Neural crest cell (in vitro differentiated cells): ENCODE results near the gene TMEM86A. TPM values are rescaled to one million over a fixed set of nuclear protein-coding genes. Genes with fewer than 3 reads are reported as not detected.
"Not testable (repeated sequence)": the region's sequence is repeated elsewhere in the genome, so short reads cannot be mapped to it uniquely, and the experiment has no call there.

Source experiments
- DNase-seq: peaks from one replicate; pipeline ENCODE4 v3.0.0; 2021; ENCODE audit warnings: low read depth, mixed read lengths, low spot score
- H3K27ac Mint-ChIP-seq: one replicate; pipeline ENCODE4 v1.8.0; 2021; ENCODE audit warnings: mild to moderate bottlenecking, mixed read lengths; ENCODE audit not compliant: unreplicated experiment
- H3K27me3 Mint-ChIP-seq: 2 replicates; pipeline ENCODE4 v1.8.0; 2021; ENCODE audit warnings: low read depth, mild to moderate bottlenecking, mixed read lengths
- H3K36me3 Mint-ChIP-seq: 2 replicates; pipeline ENCODE4 v1.8.0; 2021; ENCODE audit warnings: low read depth, mild to moderate bottlenecking, mixed read lengths
- H3K4me1 Mint-ChIP-seq: 2 replicates; pipeline ENCODE4 v1.8.0; 2021; ENCODE audit warnings: mixed read lengths
- H3K4me3 Mint-ChIP-seq: one replicate; pipeline ENCODE4 v1.8.0; 2021; ENCODE audit warnings: mild to moderate bottlenecking, mixed read lengths
- H3K9me3 Mint-ChIP-seq: 2 replicates; pipeline ENCODE4 v1.8.0; 2021; ENCODE audit warnings: mixed read lengths
- CTCF ChIP-seq: fragments of 200-600 bp; sonication (generic); conservative IDR thresholded peaks from 2 replicates; pipeline ENCODE4 v1.5.0; 2021; ENCODE audit warnings: antibody characterized with exemption, mild to moderate bottlenecking
- long read RNA-seq: library from polyadenylated mRNA; unstranded; transcript quantifications from one replicate; pipeline ENCODE4 v2.0.0, GENCODE V29; 2020
- total RNA-seq: library from RNA; stranded (reverse); gene quantifications from 2 replicates; pipeline ENCODE4 v1.2.1, GENCODE V29; 2021

TMEM86A gene
- total RNA-seq: 1.5 and 1.7 TPM in 2 replicates
- long read RNA-seq, partial matches to known transcripts: 0 of 1 reads
- long read RNA-seq, other reads (novel, unspliced or antisense): 0 of 1 reads

DNA sequence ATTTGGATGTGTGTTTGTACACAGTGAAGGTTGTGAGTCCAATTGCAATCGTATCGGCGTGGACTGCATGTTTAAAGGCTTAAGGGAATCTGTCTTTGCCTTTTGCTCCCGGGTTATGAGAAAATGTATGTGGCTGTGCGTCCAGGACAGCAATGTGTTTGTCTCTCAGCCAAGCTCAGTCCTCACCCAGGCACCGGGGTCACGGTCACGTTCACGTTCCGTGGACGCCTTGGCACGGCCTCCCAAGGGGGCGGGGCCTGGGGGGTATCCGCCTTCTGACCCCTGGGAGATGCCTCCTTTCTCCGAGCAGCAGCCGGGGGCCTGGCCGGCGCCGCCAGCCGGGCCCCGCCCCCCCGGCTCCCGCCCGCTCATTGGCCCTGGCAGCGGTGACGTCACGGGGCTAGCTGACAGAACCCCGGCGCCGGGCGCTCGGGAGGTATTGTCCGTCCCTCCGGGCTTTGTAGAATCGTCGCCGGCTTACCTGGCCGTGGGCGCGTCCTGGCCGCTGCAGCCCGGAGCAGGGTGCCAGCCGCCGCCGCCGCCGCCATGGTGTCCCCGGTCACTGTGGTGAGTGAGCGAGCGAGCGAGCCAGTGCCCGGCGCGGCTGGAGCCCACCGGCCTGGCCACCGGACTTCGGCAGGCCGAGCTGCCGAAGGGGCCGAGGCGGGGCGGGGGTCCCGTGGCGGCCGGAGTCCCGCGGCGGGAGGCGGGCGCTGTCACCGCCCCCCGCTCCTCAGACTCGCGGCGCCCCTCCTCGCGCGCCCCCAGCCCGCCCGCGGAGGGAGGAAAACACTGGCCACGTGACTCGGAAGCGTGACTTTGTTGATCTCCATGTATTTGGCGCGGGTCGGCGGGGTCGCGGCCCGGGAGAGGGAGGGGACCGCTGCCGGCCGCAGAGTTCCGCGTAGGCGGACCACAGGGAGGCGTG is at the start of gene TMEM86A:
TMEM86A (plus strand) TSS at position 439 of the 928 bp plus-strand sequence; CDS start at position 547, 108 bp downstream.
- Mint-ChIP-seq H3K27ac (peak within 1 kb of the TSS; percentile 43), H3K27me3 (peaks cover 58% of the 10 kb centered on the region), H3K9me3 (no peaks in the 10 kb centered on the region), H3K36me3 (no peaks in the 10 kb centered on the region), H3K4me3 (peak within 1 kb of the TSS; percentile 89), H3K4me1 (peaks cover 16% of the 10 kb centered on the region)
- DNase-seq: peak; percentile 83
- TF ChIP-seq CTCF: no peak

DNA sequence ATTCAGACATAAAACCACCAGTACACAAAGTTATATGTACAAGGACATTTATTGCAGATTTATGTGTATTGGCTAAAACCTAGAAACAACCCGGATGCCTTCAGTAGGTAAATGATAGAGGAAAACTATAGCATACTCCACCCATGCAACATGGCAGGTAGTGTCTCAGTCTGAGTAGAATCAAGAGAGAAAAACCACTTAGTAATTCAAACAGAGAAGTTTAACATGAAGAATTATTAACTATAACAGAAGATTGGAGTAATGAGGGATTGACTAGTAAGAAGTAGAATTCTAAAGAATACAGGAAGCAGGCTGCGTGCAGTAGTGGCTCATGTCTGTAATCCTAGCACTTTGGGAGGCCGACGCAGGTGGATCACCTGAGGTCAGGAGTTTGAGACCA is 48.2 kb upstream of the TMEM86A start:
- TF ChIP-seq CTCF: no peak
- Mint-ChIP-seq H3K4me1 (no peaks in the 10 kb centered on the region), H3K4me3 (no peak overlapping the region), H3K36me3 (no peaks in the 10 kb centered on the region), H3K27ac (peak overlapping the region; percentile 4), H3K27me3 (peaks cover 3% of the 10 kb centered on the region), H3K9me3 (peaks cover 3% of the 10 kb centered on the region)
- no peak for DNase-seq

DNA sequence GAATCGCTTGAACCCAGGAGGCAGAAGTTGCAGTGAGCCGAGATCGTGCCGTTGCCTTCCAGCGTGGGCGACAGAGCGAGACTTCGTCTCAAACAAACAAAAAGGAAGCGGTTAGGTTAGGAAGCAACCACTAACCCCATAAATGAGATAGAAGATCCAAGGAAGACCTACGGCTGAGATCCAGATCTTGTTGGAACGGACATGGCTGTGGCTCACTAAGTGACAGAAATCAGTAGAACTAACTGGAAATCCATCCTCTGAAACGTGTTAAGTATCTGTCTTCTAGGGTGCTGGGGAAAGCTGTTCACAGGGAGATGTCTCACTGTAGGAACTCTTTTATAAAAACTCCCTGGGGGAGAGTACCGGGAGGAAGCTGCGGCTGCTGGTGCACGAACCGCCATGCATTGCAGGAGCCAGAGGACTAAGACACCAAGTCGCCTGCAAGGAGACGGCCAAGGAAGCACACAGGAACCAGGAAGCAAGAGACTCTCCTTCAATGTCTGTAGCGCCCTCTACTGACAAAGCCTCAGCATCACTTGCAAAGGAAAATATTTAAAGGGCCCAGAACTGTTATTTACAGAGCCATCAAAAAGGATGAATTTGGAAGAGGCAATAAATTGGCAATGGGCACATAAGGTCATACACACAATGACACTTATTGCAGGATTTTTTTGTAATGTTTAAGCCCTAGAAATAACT is 47.6 kb upstream of the TMEM86A start:
- H3K27ac Mint-ChIP-seq: no peak overlapping the region
- no peaks in the 10 kb centered on the region for H3K36me3 Mint-ChIP-seq
- peaks cover 3% of the 10 kb centered on the region for H3K27me3 Mint-ChIP-seq
- no peak overlapping the region for H3K4me3 Mint-ChIP-seq
- DNase-seq: peak; percentile 25
- no peaks in the 10 kb centered on the region for H3K4me1 Mint-ChIP-seq
- H3K9me3 Mint-ChIP-seq: peaks cover 3% of the 10 kb centered on the region
- peak; percentile 65 for TF ChIP-seq CTCF

GRCh38 chr11:18657673-18658072 is 40.9 kb upstream of the TMEM86A start:
- Mint-ChIP-seq H3K4me3 (no peak overlapping the region), H3K4me1 (no peaks in the 10 kb centered on the region), H3K9me3 (no peaks in the 10 kb centered on the region), H3K27ac (no peak overlapping the region), H3K36me3 (no peaks in the 10 kb centered on the region), H3K27me3 (peaks cover 40% of the 10 kb centered on the region)
- no peak for TF ChIP-seq CTCF
- no peak for DNase-seq

DNA sequence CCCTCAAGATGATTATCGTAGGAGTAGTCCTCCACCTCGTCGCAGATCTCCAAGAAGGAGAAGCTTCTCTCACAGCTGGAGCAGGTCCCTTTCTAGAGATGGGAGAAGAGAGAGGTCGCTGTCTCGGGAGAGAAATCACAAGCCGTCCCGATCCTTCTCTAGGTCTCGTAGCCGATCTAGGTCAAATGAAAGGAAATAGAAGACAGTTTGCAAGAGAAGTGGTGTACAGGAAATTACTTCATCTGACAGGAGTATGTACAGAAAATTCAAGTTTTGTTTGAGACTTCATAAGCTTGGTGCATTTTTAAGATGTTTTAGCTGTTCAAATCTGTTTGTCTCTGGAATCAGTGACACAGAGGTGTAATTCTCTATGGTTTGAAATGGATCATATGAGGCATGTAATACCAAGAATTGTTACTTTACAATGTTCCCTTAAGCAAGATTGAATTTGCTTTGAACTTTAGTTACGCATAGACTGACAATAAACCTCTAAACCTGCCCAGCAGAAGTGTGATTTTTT is 33.2 kb upstream of the TMEM86A start:
- H3K4me1 Mint-ChIP-seq, H3K4me3 Mint-ChIP-seq, DNase-seq, H3K9me3 Mint-ChIP-seq, H3K36me3 Mint-ChIP-seq, H3K27ac Mint-ChIP-seq: not testable (repeated sequence)
- H3K27me3 Mint-ChIP-seq: peaks cover 53% of the 10 kb centered on the region
